ENCODE data around the gene FAM89A.

DNA sequence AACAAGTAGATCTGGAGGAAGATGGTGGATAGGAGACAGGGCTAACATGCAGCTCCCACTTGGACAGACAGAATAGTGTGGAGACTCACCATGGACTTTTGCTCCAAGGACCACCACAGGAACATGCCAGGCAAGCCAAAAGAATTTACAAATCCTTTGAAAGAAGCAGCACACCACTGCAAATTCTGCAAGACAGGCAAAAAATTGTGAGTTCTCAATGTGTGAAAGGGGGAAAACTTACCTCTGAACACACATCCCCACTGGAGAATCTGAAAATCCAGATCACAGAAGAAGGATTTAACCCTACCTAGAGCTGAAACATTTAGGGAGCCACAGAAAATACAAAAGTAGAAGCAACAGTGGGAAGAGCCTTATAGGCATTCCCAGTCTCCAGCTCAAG is 38.2 kb downstream of the FAM89A start:
- TF ChIP-seq, protein P1, sequence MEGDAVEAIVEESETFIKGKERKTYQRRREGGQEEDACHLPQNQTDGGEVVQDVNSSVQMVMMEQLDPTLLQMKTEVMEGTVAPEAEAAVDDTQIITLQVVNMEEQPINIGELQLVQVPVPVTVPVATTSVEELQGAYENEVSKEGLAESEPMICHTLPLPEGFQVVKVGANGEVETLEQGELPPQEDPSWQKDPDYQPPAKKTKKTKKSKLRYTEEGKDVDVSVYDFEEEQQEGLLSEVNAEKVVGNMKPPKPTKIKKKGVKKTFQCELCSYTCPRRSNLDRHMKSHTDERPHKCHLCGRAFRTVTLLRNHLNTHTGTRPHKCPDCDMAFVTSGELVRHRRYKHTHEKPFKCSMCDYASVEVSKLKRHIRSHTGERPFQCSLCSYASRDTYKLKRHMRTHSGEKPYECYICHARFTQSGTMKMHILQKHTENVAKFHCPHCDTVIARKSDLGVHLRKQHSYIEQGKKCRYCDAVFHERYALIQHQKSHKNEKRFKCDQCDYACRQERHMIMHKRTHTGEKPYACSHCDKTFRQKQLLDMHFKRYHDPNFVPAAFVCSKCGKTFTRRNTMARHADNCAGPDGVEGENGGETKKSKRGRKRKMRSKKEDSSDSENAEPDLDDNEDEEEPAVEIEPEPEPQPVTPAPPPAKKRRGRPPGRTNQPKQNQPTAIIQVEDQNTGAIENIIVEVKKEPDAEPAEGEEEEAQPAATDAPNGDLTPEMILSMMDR (IDR thresholded peaks at IDR 0.05): no peak
- no peak for TF ChIP-seq EP300 (IDR thresholded peaks at IDR 0.05)
- TF ChIP-seq POLR2A (IDR thresholded peaks at IDR 0.05): no peak

All from ovary (tissue), 3 donors.